Adipocyte (in vitro differentiated cells): ENCODE results near the gene SIRT7.

Experiments used
- DNase-seq: peaks from one replicate; pipeline ENCODE4 v3.0.0-alpha.2; 2015; ENCODE audit warnings: low read depth
- H3K27me3 ChIP-seq: replicated peaks from 2 replicates; pipeline ENCODE4 v1.7.0; 2013; ENCODE audit warnings: mild to moderate bottlenecking, low read length, moderate library complexity; ENCODE audit not compliant: control insufficient read depth, insufficient read depth
- H3K36me3 ChIP-seq: 2 replicates; pipeline ENCODE4 v1.7.0; 2013; ENCODE audit warnings: low read length, mild to moderate bottlenecking, moderate library complexity; ENCODE audit not compliant: control insufficient read depth, insufficient read depth, severe bottlenecking
- H3K4me1 ChIP-seq: 2 replicates; pipeline ENCODE4 v1.7.0; 2013; ENCODE audit warnings: mild to moderate bottlenecking, low read length, moderate library complexity; ENCODE audit not compliant: control insufficient read depth, insufficient read depth
- H3K4me3 ChIP-seq: 2 replicates; pipeline ENCODE4 v1.7.0; 2013; ENCODE audit warnings: mild to moderate bottlenecking, low read length, moderate library complexity
- H3K9ac ChIP-seq: 2 replicates; pipeline ENCODE4 v1.7.0; 2013; ENCODE audit warnings: mild to moderate bottlenecking, low read length, moderate library complexity
- H3K9me3 ChIP-seq: 2 replicates; pipeline ENCODE4 v1.7.0; 2013; ENCODE audit warnings: mild to moderate bottlenecking, low read length, moderate library complexity; ENCODE audit not compliant: control insufficient read depth

Gene SIRT7

DNA sequence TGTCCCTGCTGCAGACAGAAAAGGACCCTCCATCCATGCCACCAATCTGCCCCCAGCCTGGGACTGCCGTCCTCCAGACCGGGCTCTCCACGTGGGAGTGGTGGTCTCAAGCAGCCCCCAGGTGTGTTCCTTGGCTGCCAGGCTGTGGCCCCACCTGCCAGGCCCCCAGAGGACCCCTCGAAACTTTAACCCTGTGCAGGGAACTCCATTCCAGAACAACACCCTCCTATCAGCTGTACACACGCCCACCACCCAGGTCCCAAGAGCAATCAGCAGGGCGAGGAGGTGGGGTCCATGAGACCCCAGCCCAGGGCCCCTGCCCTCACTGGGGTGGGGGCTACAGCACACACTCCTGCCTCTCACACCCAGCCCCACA, 17.7 kb upstream of the SIRT7 start:
- Histone ChIP-seq H3K4me3 (no peak overlapping the region), H3K9me3 (no peaks in the 10 kb centered on the region), H3K27me3 (peaks cover under 1% of the 10 kb centered on the region), H3K36me3 (no peaks in the 10 kb centered on the region), H3K9ac (no peak overlapping the region), H3K4me1 (peaks cover 16% of the 10 kb centered on the region)
- DNase-seq, result no peak

DNA sequence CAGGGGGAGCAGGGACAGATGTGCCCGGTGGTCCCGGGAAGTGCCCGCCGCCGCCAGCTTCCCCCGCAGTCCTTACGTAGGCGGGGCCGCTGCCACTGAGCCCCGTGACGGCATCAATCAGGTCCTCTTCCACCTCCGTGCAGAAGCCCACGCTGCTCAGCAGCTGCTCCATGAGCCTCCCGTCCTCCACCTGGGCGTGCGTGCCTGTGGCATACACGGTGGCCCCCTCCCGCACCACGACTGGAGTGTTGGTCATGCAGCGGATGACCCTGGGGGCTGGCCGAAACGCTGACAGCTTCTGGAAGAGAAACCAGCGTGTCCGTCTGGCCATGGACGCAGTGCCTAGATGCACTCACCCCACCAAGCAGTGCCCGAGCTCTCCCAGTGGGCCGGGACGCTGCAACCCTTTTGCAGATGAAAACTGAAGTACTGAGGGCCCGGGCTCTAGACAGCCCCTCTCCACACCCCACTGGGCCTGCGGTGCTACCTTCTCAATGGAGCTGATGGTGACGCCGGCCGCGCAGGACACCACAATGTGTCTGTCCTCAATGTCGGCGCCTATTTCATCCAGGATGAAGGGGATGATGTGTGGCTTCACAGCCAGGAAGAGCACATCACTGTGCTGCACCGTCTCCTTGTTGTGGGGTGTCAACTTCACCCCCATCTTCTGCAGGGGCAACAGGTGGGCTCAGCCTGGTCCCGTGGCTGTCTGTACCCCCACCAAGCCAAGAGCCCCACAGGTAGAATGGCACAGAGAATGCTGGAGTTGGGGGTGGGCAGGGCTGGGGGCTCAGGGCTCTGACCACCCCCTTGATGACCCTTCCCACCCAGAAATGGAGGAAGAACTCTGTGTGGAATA, 17.1 kb upstream of the SIRT7 start:
- H3K4me1 ChIP-seq, result peaks cover 11% of the 10 kb centered on the region
- H3K9ac ChIP-seq, result no peak overlapping the region
- no peaks in the 10 kb centered on the region for H3K9me3 ChIP-seq
- H3K4me3 ChIP-seq, result no peak overlapping the region
- no peak for DNase-seq
- H3K36me3 ChIP-seq, result no peaks in the 10 kb centered on the region
- H3K27me3 ChIP-seq, result no peaks in the 10 kb centered on the region

DNA sequence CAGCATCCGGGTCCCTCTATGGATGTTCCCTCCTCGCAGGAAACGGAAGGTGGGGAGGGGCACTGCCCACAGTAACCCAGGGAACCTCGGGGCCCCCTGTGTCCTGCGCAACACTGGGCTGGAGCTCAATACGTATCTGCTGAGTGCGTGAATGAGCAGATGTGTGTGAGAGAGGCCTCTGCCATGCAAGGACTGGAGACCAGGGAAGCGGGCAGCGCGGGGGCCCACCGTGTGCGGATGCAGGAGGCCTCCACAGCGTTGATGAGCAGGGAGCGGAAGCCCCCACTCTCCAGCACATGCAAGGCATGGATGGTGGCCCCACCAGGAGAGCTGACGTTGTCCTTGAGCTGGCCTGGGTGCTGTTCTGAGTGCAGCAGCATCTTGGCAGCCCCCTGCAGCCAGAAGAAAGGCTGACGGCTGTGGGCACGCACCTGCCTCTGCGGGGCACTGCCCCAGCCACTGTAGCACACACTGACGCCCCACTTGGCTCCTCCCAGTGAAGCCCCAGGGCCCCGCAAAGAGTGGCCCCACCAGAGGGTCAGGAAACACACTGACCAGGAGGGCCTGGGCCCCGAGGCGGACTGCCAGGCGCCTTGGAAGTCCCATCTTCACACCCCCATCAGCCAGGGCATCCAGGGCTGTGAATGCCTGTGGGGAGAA, 16.3 kb upstream of the SIRT7 start:
- H3K36me3 ChIP-seq, result no peaks in the 10 kb centered on the region
- no peaks in the 10 kb centered on the region for H3K9me3 ChIP-seq
- no peak for DNase-seq
- no peaks in the 10 kb centered on the region for H3K27me3 ChIP-seq
- peaks cover 5% of the 10 kb centered on the region for H3K4me1 ChIP-seq
- H3K9ac ChIP-seq, result no peak overlapping the region
- H3K4me3 ChIP-seq, result no peak overlapping the region

DNA sequence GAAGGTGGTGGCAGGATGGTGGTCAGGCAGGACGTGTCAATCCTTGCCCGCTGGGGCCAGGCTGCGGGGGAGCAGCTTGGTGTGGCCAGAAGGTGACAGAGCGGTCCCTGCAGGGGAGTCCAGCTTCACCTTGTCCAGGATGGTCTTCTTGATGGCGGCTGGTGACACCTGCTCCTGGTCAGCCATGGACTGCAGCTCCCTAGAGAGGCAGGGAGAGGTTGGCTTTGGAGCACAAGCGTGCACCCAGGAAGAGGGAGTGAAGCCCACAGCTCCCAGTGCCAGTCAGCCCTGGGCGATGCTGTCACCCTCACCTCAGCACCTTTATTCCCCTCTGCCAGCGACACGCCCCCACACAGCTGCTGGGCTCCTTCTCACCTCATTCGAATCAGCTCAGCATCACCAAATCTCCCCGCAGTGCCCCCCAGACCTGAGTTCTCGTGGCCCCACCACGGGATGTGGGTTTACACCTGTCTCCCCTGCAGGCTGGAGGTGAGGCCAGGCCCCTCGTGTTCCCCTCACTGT, 15.3 kb upstream of the SIRT7 start:
- no peaks in the 10 kb centered on the region for H3K27me3 ChIP-seq
- no peaks in the 10 kb centered on the region for H3K9me3 ChIP-seq
- peaks cover 5% of the 10 kb centered on the region for H3K4me1 ChIP-seq
- no peak for DNase-seq
- no peak overlapping the region for H3K9ac ChIP-seq
- no peaks in the 10 kb centered on the region for H3K36me3 ChIP-seq
- no peak overlapping the region for H3K4me3 ChIP-seq

DNA sequence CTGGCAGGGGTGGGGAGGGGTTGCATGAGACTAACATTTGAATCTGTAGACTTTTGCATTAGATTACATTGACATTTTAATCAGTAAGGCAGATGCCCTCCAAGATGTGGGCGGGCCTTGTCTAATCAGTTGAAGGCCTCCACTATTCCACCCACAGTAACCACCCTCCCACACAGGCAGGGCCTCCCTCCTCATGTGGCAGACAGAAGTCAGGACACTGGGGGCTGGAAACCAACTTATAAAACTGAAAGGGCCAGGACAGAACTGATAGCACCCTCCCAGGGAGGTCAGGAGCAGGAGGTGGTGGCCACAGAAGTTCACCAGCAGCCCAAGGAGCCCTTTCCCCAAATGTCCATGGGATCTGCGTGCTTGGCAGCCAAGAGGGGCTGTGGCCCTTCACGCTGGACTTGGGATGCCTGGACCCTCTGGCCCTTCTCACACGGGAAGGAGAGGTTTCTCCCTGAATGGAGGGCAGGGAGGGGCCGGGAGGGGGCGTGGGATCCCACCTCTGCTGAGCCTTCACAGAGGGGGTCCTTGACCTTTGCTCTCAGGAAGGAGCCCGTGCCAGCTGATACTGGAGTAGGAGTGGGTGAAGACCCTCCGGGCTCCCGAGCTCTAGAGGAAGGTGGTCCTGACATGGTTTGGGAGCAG, 14.5 kb upstream of the SIRT7 start:
- Histone ChIP-seq H3K36me3 (no peaks in the 10 kb centered on the region), H3K4me1 (peaks cover 5% of the 10 kb centered on the region), H3K27me3 (no peaks in the 10 kb centered on the region), H3K4me3 (no peak overlapping the region), H3K9ac (no peak overlapping the region), H3K9me3 (no peaks in the 10 kb centered on the region)
- DNase-seq, result no peak

DNA sequence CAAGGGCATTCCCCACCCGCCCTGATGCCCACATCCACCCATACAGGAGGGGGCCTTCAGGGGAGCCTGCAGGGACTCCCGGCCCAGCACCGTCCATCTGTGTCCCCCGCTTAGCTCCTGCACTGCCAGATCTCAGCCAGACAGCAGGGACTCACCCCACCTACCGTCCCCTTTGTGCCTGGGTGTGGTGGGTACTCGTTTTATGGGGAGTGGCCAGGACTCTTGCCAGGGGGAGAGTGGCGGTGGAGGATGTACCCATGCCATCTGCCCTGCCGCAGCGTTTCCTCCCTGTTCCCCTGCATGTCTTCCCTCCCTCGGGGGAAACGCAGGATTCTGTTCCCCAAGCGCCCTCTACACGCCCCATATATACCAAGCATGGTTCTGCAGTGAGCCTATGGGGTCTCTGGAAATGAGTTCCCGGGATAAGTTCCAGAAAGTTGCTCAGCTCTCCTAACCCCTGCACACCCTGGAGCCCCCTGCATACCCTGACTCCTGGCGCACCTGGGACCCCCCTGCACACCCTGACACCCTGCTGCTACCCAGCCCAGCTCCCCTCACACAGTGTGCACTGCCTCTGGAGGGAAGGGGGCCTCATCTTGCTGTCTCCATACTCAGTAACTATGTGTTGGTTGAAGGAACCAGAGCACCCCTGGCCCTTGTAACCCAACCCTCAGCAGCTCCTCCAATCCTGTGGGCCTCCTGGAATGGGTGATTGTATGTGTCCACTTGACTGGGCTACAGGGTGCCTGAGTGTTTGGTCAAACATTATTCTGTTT, 13.8 kb upstream of the SIRT7 start:
- H3K4me3 ChIP-seq, result no peak overlapping the region
- DNase-seq, result no peak

DNA sequence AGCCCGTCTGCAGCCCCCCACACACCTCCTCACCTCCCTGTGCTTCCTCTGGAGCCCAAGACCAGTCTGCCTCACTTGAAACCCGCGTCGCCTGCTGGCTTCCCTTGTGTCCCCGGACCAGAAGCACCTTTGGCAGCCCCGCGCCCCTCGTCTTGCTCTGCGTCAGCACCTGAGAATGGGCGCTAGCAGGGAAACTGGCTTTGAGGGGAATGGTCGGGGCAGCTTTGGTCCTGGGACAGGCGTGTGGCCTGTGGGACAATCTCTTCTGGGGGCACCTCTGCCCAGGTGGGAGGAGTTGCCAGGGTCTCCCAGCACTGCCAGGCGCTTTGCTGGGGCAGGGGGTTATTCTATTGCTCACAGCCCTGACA, 13.2 kb upstream of the SIRT7 start:
- peaks cover 2% of the 10 kb centered on the region for H3K4me1 ChIP-seq
- H3K27me3 ChIP-seq, result no peaks in the 10 kb centered on the region
- no peak overlapping the region for H3K4me3 ChIP-seq
- H3K36me3 ChIP-seq, result no peaks in the 10 kb centered on the region
- H3K9ac ChIP-seq, result no peak overlapping the region
- no peak for DNase-seq
- H3K9me3 ChIP-seq, result no peaks in the 10 kb centered on the region

More for the DNA sequence above, 13.8 kb upstream of the SIRT7 start:
- H3K4me1 ChIP-seq, result peaks cover 3% of the 10 kb centered on the region
- no peaks in the 10 kb centered on the region for H3K27me3 ChIP-seq
- H3K9ac ChIP-seq, result no peak overlapping the region
- H3K36me3 ChIP-seq, result no peaks in the 10 kb centered on the region
- no peaks in the 10 kb centered on the region for H3K9me3 ChIP-seq

DNA sequence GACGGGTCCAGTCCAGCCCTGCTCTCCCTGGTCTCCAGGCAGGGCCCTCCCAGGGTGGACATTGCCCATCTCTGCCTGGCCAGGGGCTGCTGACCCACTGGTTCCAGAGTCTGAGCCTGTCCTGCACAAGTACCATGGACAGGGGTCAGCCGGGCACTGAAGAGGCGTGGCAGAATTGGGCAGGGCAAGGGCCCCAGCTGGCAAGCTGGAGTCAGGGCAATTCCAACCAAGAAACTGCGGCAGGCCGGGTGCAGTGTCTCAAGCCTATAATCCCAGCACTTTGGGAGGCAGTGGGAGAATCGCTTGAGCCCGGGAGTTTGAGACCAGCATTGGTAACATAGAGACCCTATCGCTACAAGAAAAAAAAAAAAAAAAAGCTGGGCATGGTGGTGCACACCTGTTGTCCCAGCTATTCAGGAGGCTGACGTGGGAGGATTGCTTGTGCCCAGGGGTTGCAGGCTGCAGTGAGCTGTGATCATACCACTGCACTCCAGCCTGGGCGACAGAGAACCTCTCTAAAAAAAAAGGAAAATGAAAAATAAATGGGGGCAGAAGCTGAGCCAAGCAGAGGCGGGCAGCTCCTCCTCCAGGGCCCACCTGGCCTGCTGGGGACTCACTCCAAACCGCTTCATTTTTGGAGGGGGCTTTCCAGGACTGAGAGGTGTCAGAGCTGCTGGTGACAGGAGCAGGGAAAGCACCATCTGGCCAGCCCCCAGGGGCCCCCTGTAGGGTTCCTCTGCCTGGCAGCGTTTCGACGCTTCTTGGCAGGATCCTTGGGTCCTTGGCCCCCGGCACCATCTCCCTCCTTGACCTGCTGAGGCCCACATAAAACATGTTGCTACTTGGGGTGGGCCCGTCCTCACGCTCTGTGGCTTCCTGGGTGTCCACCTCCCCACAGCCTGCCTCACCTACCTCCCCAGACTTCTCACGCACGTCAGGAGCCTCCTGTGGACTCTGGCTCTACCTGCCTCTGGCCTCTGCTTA, 12.5 kb upstream of the SIRT7 start:
- peak; percentile 28 for DNase-seq

DNA sequence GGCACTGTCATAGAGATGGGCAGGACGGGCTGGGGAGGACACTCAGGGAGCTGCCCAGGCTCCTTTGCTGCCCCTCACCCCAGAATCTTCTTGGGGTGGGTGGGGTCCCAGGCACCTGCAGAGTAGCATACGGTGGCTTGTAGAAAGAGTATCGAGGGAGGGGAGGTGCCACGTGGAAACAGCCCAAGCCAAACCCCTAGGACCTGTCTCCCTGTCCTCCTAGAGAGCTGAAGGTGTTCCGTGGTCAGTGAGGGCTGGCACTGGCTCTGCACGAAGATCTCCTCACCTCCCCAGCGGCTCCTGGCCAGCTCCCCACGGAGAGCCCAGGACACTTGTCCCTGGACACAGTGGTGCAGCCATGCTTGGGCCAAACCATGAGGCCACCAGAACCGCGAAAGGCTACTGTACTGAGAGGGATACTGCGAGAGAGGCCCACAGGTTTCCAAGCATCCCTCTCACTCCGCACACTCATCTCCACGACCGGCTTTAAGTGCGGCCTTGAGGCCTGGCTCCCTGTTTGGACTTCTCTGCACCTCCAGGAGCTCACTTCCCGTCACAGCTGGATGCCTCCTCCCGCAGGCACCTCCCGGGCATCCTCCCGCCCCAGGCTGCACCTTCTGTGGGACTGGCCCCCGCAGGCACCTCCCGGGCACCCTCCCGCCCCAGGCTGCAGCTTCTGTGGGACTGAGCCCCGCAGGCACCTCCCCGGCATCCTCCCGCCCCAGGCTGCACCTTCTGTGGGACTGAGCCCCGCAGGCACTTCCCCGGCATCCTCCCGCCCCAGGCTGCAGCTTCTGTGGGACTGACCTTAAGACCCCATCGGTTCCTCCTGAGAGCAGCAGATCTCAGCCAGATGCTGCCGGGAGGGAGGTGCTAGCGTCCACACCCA, 11.5 kb upstream of the SIRT7 start:
- Histone ChIP-seq H3K4me3 (no peak overlapping the region), H3K4me1 (peaks cover 13% of the 10 kb centered on the region)

More for the DNA sequence above, 12.5 kb upstream of the SIRT7 start:
- Histone ChIP-seq H3K4me1 (peaks cover 7% of the 10 kb centered on the region), H3K4me3 (no peak overlapping the region), H3K9ac (no peak overlapping the region), H3K27me3 (no peaks in the 10 kb centered on the region), H3K9me3 (no peaks in the 10 kb centered on the region), H3K36me3 (no peaks in the 10 kb centered on the region)

More for the DNA sequence above, 11.5 kb upstream of the SIRT7 start:
- DNase-seq, result no peak
- H3K27me3 ChIP-seq, result no peaks in the 10 kb centered on the region
- H3K9ac ChIP-seq, result no peak overlapping the region
- no peaks in the 10 kb centered on the region for H3K9me3 ChIP-seq
- no peaks in the 10 kb centered on the region for H3K36me3 ChIP-seq
